MM.1S (cell line): ENCODE results near the gene VPS13A.

ENCODE experiments used
- DNase-seq: peaks from one replicate; pipeline ENCODE4 v3.0.0-alpha.2; 2015
- H2AFZ ChIP-seq: fragments of 300-600 bp; sonication (generic); 2 replicates; pipeline ENCODE4 v1.6.0; 2016; ENCODE audit warnings: antibody characterized with exemption, low read length
- H3F3A ChIP-seq: fragments of 300-600 bp; sonication (generic); 2 replicates; pipeline ENCODE4 v1.6.1; 2016; ENCODE audit warnings: mild to moderate bottlenecking, antibody characterized with exemption, low read length, moderate library complexity, mixed read lengths; ENCODE audit not compliant: insufficient read depth
- H3K27ac ChIP-seq: fragments of 300-600 bp; sonication (generic); 2 replicates; pipeline ENCODE4 v1.5.1; 2016; ENCODE audit warnings: mild to moderate bottlenecking, low read length
- H3K27me3 ChIP-seq: fragments of 300-600 bp; sonication (generic); replicated peaks from 2 replicates; pipeline ENCODE4 v1.6.0; 2016; ENCODE audit warnings: low read length; ENCODE audit not compliant: insufficient read depth
- H3K36me3 ChIP-seq: fragments of 300-600 bp; sonication (generic); replicated peaks from 2 replicates; pipeline ENCODE4 v1.6.1; 2016; ENCODE audit warnings: mild to moderate bottlenecking, low read length, mixed read lengths; ENCODE audit not compliant: insufficient read depth
- H3K4me1 ChIP-seq: fragments of 300-600 bp; sonication (generic); 2 replicates; pipeline ENCODE4 v1.6.1; 2016; ENCODE audit warnings: low read length, mixed read lengths
- H3K4me2 ChIP-seq: fragments of 300-600 bp; sonication (generic); 2 replicates; pipeline ENCODE4 v1.6.0; 2016; ENCODE audit warnings: low read depth, low read length
- H3K4me3 ChIP-seq: fragments of 300-600 bp; sonication (generic); 2 replicates; pipeline ENCODE4 v1.5.1; 2016; ENCODE audit warnings: low read length, mixed read lengths
- H3K79me2 ChIP-seq: fragments of 300-600 bp; sonication (generic); 2 replicates; pipeline ENCODE4 v1.6.1; 2016; ENCODE audit warnings: mixed run types, low read length, mixed read lengths
- H3K9ac ChIP-seq: fragments of 300-600 bp; sonication (generic); 2 replicates; pipeline ENCODE4 v1.6.1; 2016; ENCODE audit warnings: low read length, mixed read lengths
- H3K9me2 ChIP-seq: fragments of 300-600 bp; sonication (generic); replicated peaks from 2 replicates; pipeline ENCODE4 v1.6.1; 2016; ENCODE audit warnings: mild to moderate bottlenecking, low read length, mixed read lengths; ENCODE audit not compliant: insufficient read depth
- H3K9me3 ChIP-seq: fragments of 300-600 bp; sonication (generic); replicated peaks from 2 replicates; pipeline ENCODE4 v1.6.1; 2016; ENCODE audit warnings: mild to moderate bottlenecking, low read length, mixed read lengths; ENCODE audit not compliant: insufficient read depth
- H4K20me1 ChIP-seq: fragments of 300-600 bp; sonication (generic); 2 replicates; pipeline ENCODE4 v1.6.1; 2016; ENCODE audit warnings: mild to moderate bottlenecking, low read length, moderate library complexity, mixed read lengths; ENCODE audit not compliant: insufficient read depth
- EZH2 ChIP-seq: fragments of 300-600 bp; sonication (generic); optimal IDR thresholded peaks from 2 replicates; pipeline ENCODE3; 2017; ENCODE audit warnings: low read depth, mild to moderate bottlenecking, antibody characterized with exemption, low read length, mixed read lengths
- EZH2phosphoT487 ChIP-seq: fragments of 300-600 bp; sonication (generic); IDR thresholded peaks from 2 replicates; pipeline ENCODE4 v1.6.1; 2018; ENCODE audit warnings: antibody characterized with exemption, low read length
- TF ChIP-seq, protein P1 (sequence below): fragments of 300-600 bp; sonication (generic); IDR thresholded peaks from 2 replicates; pipeline ENCODE4 v1.5.1; 2016; ENCODE audit warnings: antibody characterized with exemption, low read length, mixed read lengths

The VPS13A gene

GRCh38 chr9:77433675-77434445 lies 256.5 kb downstream of the VPS13A start:
- H3K36me3 ChIP-seq, result no peaks in the 10 kb centered on the region
- H3K9ac ChIP-seq, result no peak overlapping the region
- TF ChIP-seq, protein P1, sequence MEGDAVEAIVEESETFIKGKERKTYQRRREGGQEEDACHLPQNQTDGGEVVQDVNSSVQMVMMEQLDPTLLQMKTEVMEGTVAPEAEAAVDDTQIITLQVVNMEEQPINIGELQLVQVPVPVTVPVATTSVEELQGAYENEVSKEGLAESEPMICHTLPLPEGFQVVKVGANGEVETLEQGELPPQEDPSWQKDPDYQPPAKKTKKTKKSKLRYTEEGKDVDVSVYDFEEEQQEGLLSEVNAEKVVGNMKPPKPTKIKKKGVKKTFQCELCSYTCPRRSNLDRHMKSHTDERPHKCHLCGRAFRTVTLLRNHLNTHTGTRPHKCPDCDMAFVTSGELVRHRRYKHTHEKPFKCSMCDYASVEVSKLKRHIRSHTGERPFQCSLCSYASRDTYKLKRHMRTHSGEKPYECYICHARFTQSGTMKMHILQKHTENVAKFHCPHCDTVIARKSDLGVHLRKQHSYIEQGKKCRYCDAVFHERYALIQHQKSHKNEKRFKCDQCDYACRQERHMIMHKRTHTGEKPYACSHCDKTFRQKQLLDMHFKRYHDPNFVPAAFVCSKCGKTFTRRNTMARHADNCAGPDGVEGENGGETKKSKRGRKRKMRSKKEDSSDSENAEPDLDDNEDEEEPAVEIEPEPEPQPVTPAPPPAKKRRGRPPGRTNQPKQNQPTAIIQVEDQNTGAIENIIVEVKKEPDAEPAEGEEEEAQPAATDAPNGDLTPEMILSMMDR, result peak; percentile 92
- TF ChIP-seq EZH2 (no peak), EZH2phosphoT487 (no peak)
- no peak overlapping the region for H3K4me3 ChIP-seq
- H3K4me1 ChIP-seq, result no peaks in the 10 kb centered on the region
- no peaks in the 10 kb centered on the region for H3K9me3 ChIP-seq
- H3K4me2 ChIP-seq, result no peak overlapping the region
- no peaks in the 10 kb centered on the region for H3K9me2 ChIP-seq
- no peaks in the 10 kb centered on the region for H3K27me3 ChIP-seq
- no peaks in the 10 kb centered on the region for H3K79me2 ChIP-seq
- peak; percentile 38 for DNase-seq
- no peak overlapping the region for H3K27ac ChIP-seq
- no peaks in the 10 kb centered on the region for H3F3A ChIP-seq
- no peak overlapping the region for H2AFZ ChIP-seq
- H4K20me1 ChIP-seq, result no peaks in the 10 kb centered on the region

- no peak overlapping the region for H3K27ac ChIP-seq
- no peak for DNase-seq
- no peaks in the 10 kb centered on the region for H4K20me1 ChIP-seq
- no peak overlapping the region for H3K9ac ChIP-seq
- no peaks in the 10 kb centered on the region for H3K79me2 ChIP-seq
- no peak overlapping the region for H3K4me2 ChIP-seq
- no peaks in the 10 kb centered on the region for H3K27me3 ChIP-seq
- H3K4me3 ChIP-seq, result no peak overlapping the region
- no peak overlapping the region for H2AFZ ChIP-seq
- H3F3A ChIP-seq, result no peaks in the 10 kb centered on the region
- no peaks in the 10 kb centered on the region for H3K9me3 ChIP-seq
- no peaks in the 10 kb centered on the region for H3K9me2 ChIP-seq
- H3K36me3 ChIP-seq, result no peaks in the 10 kb centered on the region
- no peak for TF ChIP-seq EZH2
- no peaks in the 10 kb centered on the region for H3K4me1 ChIP-seq
These were observed 257.9 kb downstream of the VPS13A start for GRCh38 chr9:77435277-77435676.

- Histone ChIP-seq H3K4me3 (no peak overlapping the region), H3K27me3 (no peaks in the 10 kb centered on the region), H3K79me2 (no peaks in the 10 kb centered on the region), H2AFZ (no peak overlapping the region), H3K27ac (no peak overlapping the region), H4K20me1 (no peaks in the 10 kb centered on the region), H3K9ac (no peak overlapping the region), H3K9me2 (no peaks in the 10 kb centered on the region), H3K4me1 (no peaks in the 10 kb centered on the region), H3K4me2 (no peak overlapping the region), H3K9me3 (no peaks in the 10 kb centered on the region), H3F3A (no peaks in the 10 kb centered on the region), H3K36me3 (no peaks in the 10 kb centered on the region)
- TF ChIP-seq, protein P1, result no peak
- TF ChIP-seq EZH2phosphoT487 (no peak), EZH2 (no peak)
- DNase-seq, result no peak
These were observed 258.4 kb downstream of the VPS13A start for GRCh38 chr9:77435688-77436087.

GRCh38 chr9:77438653-77439052 lies 261.3 kb downstream of the VPS13A start:
- Histone ChIP-seq H3K27ac (no peak overlapping the region), H3K4me1 (no peaks in the 10 kb centered on the region), H3K27me3 (no peaks in the 10 kb centered on the region), H2AFZ (no peak overlapping the region), H3K9me3 (no peaks in the 10 kb centered on the region), H3F3A (no peaks in the 10 kb centered on the region), H3K36me3 (no peaks in the 10 kb centered on the region), H3K79me2 (no peaks in the 10 kb centered on the region), H4K20me1 (no peaks in the 10 kb centered on the region), H3K9me2 (no peaks in the 10 kb centered on the region), H3K4me3 (no peak overlapping the region), H3K9ac (no peak overlapping the region), H3K4me2 (no peak overlapping the region)
- TF ChIP-seq EZH2 (no peak), EZH2phosphoT487 (no peak)
- TF ChIP-seq, protein P1, result no peak
- DNase-seq, result no peak
